Measurements from ENCODE around the gene SEMA4D. TPM values are rescaled to one million over a fixed set of nuclear protein-coding genes. Genes with fewer than 3 reads are reported as not detected.
"Not testable (repeated sequence)": the region's sequence is repeated elsewhere in the genome, so short reads cannot be mapped to it uniquely, and the experiment has no call there.

Gene SEMA4D
- total RNA-seq, 1 donor from 2014 or later: 79.7 TPM

- ATAC-seq (ENCODE audit: low read depth) (no peak), DNase-seq (no peak)
- Mint-ChIP-seq H3K4me1 (peaks cover 70% of the 10 kb centered on the region), H3K27ac (no peak overlapping the region), H3K27me3 (no peaks in the 10 kb centered on the region), H3K9me3 (no peaks in the 10 kb centered on the region), H3K4me3 (no peak overlapping the region), H3K36me3 (ENCODE audit: low read depth) (peaks cover 36% of the 10 kb centered on the region)
- intact Hi-C loops (cut with micrococcal nuclease): no loop called here
- ChIA-PET CTCF (no interaction called here), POLR2A (no interaction called here)
- no peak for TF ChIP-seq CTCF (IDR thresholded peaks at IDR 0.05)
Observed at GRCh38 chr9:89473762-89474469, 24.0 kb downstream of the SEMA4D start.

GRCh38 chr9:89471796-89472320 lies 26.1 kb downstream of the SEMA4D start:
- POLR2A ChIA-PET: interaction anchor here (0.8 to 1.0 kb wide), 2 partner anchors 10 to 53 kb away, joined by 3 to 4 read pairs; no protein-coding TSS in a partner anchor
- ATAC-seq (ENCODE audit: low read depth); intact Hi-C loops (cut with micrococcal nuclease); H3K27ac Mint-ChIP-seq; H3K9me3 Mint-ChIP-seq; H3K4me3 Mint-ChIP-seq; DNase-seq; H3K27me3 Mint-ChIP-seq: not testable (repeated sequence)
- peaks cover 68% of the 10 kb centered on the region for H3K4me1 Mint-ChIP-seq
- peaks cover 23% of the 10 kb centered on the region for H3K36me3 Mint-ChIP-seq (ENCODE audit: low read depth)
- CTCF ChIA-PET: interaction anchor here (1.5 to 2.8 kb wide), 2 partner anchors 43 to 78 kb away, joined by 4 to 10 read pairs; no protein-coding TSS in a partner anchor

GRCh38 chr9:89471390-89471789 lies 26.5 kb downstream of the SEMA4D start:
- peak; percentile 6 for DNase-seq
- H3K36me3 Mint-ChIP-seq (ENCODE audit: low read depth): peaks cover 23% of the 10 kb centered on the region
- POLR2A ChIA-PET: interaction anchor here (0.8 to 1.0 kb wide), 2 partner anchors 10 to 52 kb away, joined by 3 to 4 read pairs; no protein-coding TSS in a partner anchor
- no peak overlapping the region for H3K4me3 Mint-ChIP-seq
- no peaks in the 10 kb centered on the region for H3K9me3 Mint-ChIP-seq
- H3K27me3 Mint-ChIP-seq: no peaks in the 10 kb centered on the region
- H3K4me1 Mint-ChIP-seq: peaks cover 68% of the 10 kb centered on the region
- ATAC-seq (ENCODE audit: low read depth): no peak
- CTCF ChIA-PET: interaction anchor here (1.5 to 2.8 kb wide), 2 partner anchors 42 to 78 kb away, joined by 4 to 10 read pairs; no protein-coding TSS in a partner anchor
- TF ChIP-seq CTCF (IDR thresholded peaks at IDR 0.05): no peak
- H3K27ac Mint-ChIP-seq: no peak overlapping the region
- intact Hi-C loops (cut with micrococcal nuclease): no loop called here

- ATAC-seq (ENCODE audit: low read depth) (no peak), DNase-seq (no peak)
- ChIA-PET POLR2A (interaction anchor here (0.7 to 1.5 kb wide), 2 partner anchors 13 to 95 kb away, joined by 3 to 4 read pairs; no protein-coding TSS in a partner anchor), CTCF (interaction anchor here (2.8 kb wide), 1 partner anchor 79 kb away, joined by 10 read pairs; no protein-coding TSS in a partner anchor)
- peaks cover 23% of the 10 kb centered on the region for H3K36me3 Mint-ChIP-seq (ENCODE audit: low read depth)
- TF ChIP-seq CTCF (IDR thresholded peaks at IDR 0.05): no peak
- H3K4me1 Mint-ChIP-seq: peaks cover 71% of the 10 kb centered on the region
- H3K9me3 Mint-ChIP-seq: no peaks in the 10 kb centered on the region
- intact Hi-C loops (cut with micrococcal nuclease): no loop called here
- no peaks in the 10 kb centered on the region for H3K27me3 Mint-ChIP-seq
- H3K4me3 Mint-ChIP-seq: no peak overlapping the region
- no peak overlapping the region for H3K27ac Mint-ChIP-seq
Observed at GRCh38 chr9:89470224-89470839, 27.6 kb downstream of the SEMA4D start.

GRCh38 chr9:89469003-89469402 lies 28.9 kb downstream of the SEMA4D start:
- peaks cover 82% of the 10 kb centered on the region for H3K4me1 Mint-ChIP-seq
- POLR2A ChIA-PET: no interaction called here
- DNase-seq (no peak), ATAC-seq (ENCODE audit: low read depth) (no peak)
- peaks cover 19% of the 10 kb centered on the region for H3K36me3 Mint-ChIP-seq (ENCODE audit: low read depth)
- TF ChIP-seq CTCF (IDR thresholded peaks at IDR 0.05): no peak
- no peak overlapping the region for H3K4me3 Mint-ChIP-seq
- no peaks in the 10 kb centered on the region for H3K9me3 Mint-ChIP-seq
- H3K27me3 Mint-ChIP-seq: no peaks in the 10 kb centered on the region
- intact Hi-C loops (cut with micrococcal nuclease): no loop called here
- CTCF ChIA-PET: no interaction called here
- no peak overlapping the region for H3K27ac Mint-ChIP-seq

Data from activated B cell treated with CpG ODN at 0.5 μM for 24 hours (primary cell).